Endothelial cell of umbilical vein (primary cell): ENCODE data around the gene MAP3K15. TPM values are rescaled to one million over a fixed set of nuclear protein-coding genes. Genes with fewer than 3 reads are reported as not detected.

Experiments
- BruUV-seq: library from RNA; stranded (reverse); fragments of 400-500 nt; replicated peaks from 2 replicates; lab custom pipeline; 2021; lab: Mats Ljungman, UMichigan
- CTCF ChIA-PET: fragments of 300-600, 350-600 bp; sonication (Branson Sonifier 250); formaldehyde crosslinking; loops from one replicate; lab custom pipeline; 2021; ENCODE audit warnings: antibody characterized with exemption, inconsistent platforms; lab: Charles Lee
- POLR2A ChIA-PET: fragments of 300-600, 350-600 bp; sonication (Branson Sonifier 250); formaldehyde crosslinking; loops from one replicate; lab custom pipeline; 2021; ENCODE audit warnings: antibody characterized with exemption, inconsistent platforms; lab: Charles Lee
- DNase-seq: peaks from one replicate; pipeline ENCODE4 v3.0.0-alpha.2; 2011; ENCODE audit warnings: low read depth, low spot score
- FAIRE-seq: peaks from 2 replicates; lab custom pipeline; 2011; peaks lifted over from hg19 to GRCh38; lab: Jason Lieb, UNC
- H2AFZ ChIP-seq: 2 replicates; pipeline ENCODE4 v1.6.0; 2012; ENCODE audit warnings: low read depth, low read length, control low read depth, inconsistent platforms
- H3K27ac ChIP-seq: 2 replicates; pipeline ENCODE4 v1.5.1; 2011; ENCODE audit warnings: low read depth, mild to moderate bottlenecking, control low read depth, low read length, moderate library complexity; ENCODE audit not compliant: insufficient read depth
- H3K27me3 ChIP-seq, 2 experiments: 2 replicates each; pipeline versions ENCODE4 v1.6.0 to v1.6.1; 2011; ENCODE audit warnings: low read length in 2 of 2, mixed read lengths in 1 of 2; ENCODE audit not compliant: control insufficient read depth in 2 of 2, insufficient read depth in 2 of 2
- H3K36me3 ChIP-seq, 2 experiments: 2 replicates in 1 of 2; 3 replicates in 1 of 2; pipeline ENCODE4 v1.5.1; 2011; ENCODE audit warnings: low read length in 2 of 2, mild to moderate bottlenecking in 1 of 2, moderate library complexity in 1 of 2; ENCODE audit not compliant: control insufficient read depth in 2 of 2, insufficient read depth in 2 of 2; ENCODE audit errors: extremely low read depth in 1 of 2
- H3K4me1 ChIP-seq: 3 replicates; pipeline ENCODE4 v1.5.1; 2011; ENCODE audit warnings: mild to moderate bottlenecking, low read length; ENCODE audit not compliant: control insufficient read depth, insufficient read depth; ENCODE audit errors: extremely low read depth
- H3K4me2 ChIP-seq: 2 replicates; pipeline ENCODE4 v1.6.1; 2011; ENCODE audit warnings: low read length, control low read depth, mixed read lengths; ENCODE audit not compliant: insufficient read depth
- H3K4me3 ChIP-seq, 3 experiments: fragments of 200-600 bp in 1 of 3; sonication (generic), shearing (Covaris generic) in 1 of 3; replicated peaks in 1 of 3; 2 replicates each; pipeline ENCODE4 v1.5.1; 2011 to 2016; ENCODE audit warnings: control low read depth in 3 of 3, low read length in 3 of 3, mild to moderate bottlenecking in 2 of 3, inconsistent platforms in 1 of 3, low read depth in 1 of 3, moderate library complexity in 1 of 3; ENCODE audit not compliant: insufficient read depth in 1 of 3
- H3K79me2 ChIP-seq: 2 replicates; pipeline ENCODE4 v1.6.0; 2012; ENCODE audit warnings: low read length, inconsistent platforms; ENCODE audit not compliant: control insufficient read depth, insufficient read depth
- H3K9ac ChIP-seq: replicated peaks from 2 replicates; pipeline ENCODE3; 2011; ENCODE audit warnings: low read length, control low read depth; ENCODE audit not compliant: insufficient read depth; ENCODE audit errors: extremely low read depth
- H3K9me1 ChIP-seq: replicated peaks from 3 replicates; pipeline ENCODE4 v1.6.0; 2011; ENCODE audit warnings: mild to moderate bottlenecking, low read length; ENCODE audit not compliant: control insufficient read depth, insufficient read depth; ENCODE audit errors: extremely low read depth
- H3K9me3 ChIP-seq: replicated peaks from 2 replicates; pipeline ENCODE4 v1.5.1; 2012; ENCODE audit warnings: low read length, inconsistent platforms; ENCODE audit not compliant: control insufficient read depth, insufficient read depth
- H4K20me1 ChIP-seq: replicated peaks from 2 replicates; pipeline ENCODE3; 2011; ENCODE audit warnings: mild to moderate bottlenecking, low read length; ENCODE audit not compliant: control insufficient read depth, insufficient read depth; ENCODE audit errors: extremely low read depth
- EZH2 ChIP-seq: IDR thresholded peaks from 2 replicates; pipeline ENCODE4 v1.6.1; 2012; ENCODE audit warnings: borderline replicate concordance, low read depth, mild to moderate bottlenecking, moderate library complexity, low read length, inconsistent platforms; ENCODE audit not compliant: severe bottlenecking
- FOS ChIP-seq: IDR thresholded peaks from 2 replicates; pipeline ENCODE4 v1.6.1; 2011; ENCODE audit warnings: mild to moderate bottlenecking, low read length, moderate library complexity, borderline replicate concordance; ENCODE audit not compliant: insufficient read depth
- GATA2 ChIP-seq: IDR thresholded peaks from 2 replicates; pipeline ENCODE4 v1.7.0; 2011; ENCODE audit warnings: low read depth, mild to moderate bottlenecking, moderate library complexity, mixed read lengths, low read length; ENCODE audit not compliant: insufficient read length, insufficient read depth
- JUN ChIP-seq: IDR thresholded peaks from 2 replicates; pipeline ENCODE4 v1.6.1; 2011; ENCODE audit warnings: borderline replicate concordance, low read depth; ENCODE audit not compliant: insufficient read length, insufficient read depth
- MYC ChIP-seq: IDR thresholded peaks from one replicate; pipeline ENCODE4 v1.6.1; 2011; ENCODE audit warnings: mild to moderate bottlenecking, low read depth, low read length
- POLR2A ChIP-seq: IDR thresholded peaks from 2 replicates; pipeline ENCODE4 v1.6.1; 2012; ENCODE audit warnings: low read depth, mild to moderate bottlenecking, control low read depth, low read length
- POLR2AphosphoS5 ChIP-seq: IDR thresholded peaks from 2 replicates; pipeline ENCODE4 v1.6.1; 2012; ENCODE audit warnings: low read depth, mild to moderate bottlenecking, control low read depth, low read length, moderate library complexity; ENCODE audit not compliant: insufficient read depth
- dilution Hi-C: fragments of 300-500 bp; cut with MboI; formaldehyde crosslinking; loops from one replicate; pipeline ENCODE4 v1.15.0; 2019; ENCODE audit warnings: low sequenced_read_pairs; ENCODE audit not compliant: extremely low pct_ligation_motif_present
- intact Hi-C: fragments of 100-400 bp; cut with micrococcal nuclease; formaldehyde crosslinking; loops from one replicate; pipeline ENCODE4 v1.10.0; 2022
- polyA plus RNA-seq, 4 experiments: library from polyadenylated mRNA; depleted of rRNA in 3 of 4; stranded (reverse) in 3 of 4; unstranded in 1 of 4; fragments of >200 nt; gene quantifications; 2 replicates each; pipeline versions ENCODE4 v1.2.1 to v1.2.3, GENCODE V29; 2011 to 2012; ENCODE audit warnings: missing spikeins in 1 of 4
- total RNA-seq: library from RNA; stranded (reverse); gene quantifications from 2 replicates; pipeline ENCODE4 v1.2.3, GENCODE V29; 2021
- TF ChIP-seq, protein P1 (sequence below), 2 donors: IDR thresholded peaks; 1 replicate in 1 of 2; 2 replicates in 1 of 2; pipeline ENCODE4 v1.5.1; 2011; ENCODE audit warnings: low read length in 2 of 2, mild to moderate bottlenecking in 2 of 2, moderate library complexity in 2 of 2, control low read depth in 1 of 2, inconsistent platforms in 1 of 2, low read depth in 1 of 2; ENCODE audit not compliant: insufficient read depth in 1 of 2; ENCODE audit errors: extremely low read depth in 1 of 2
- TF ChIP-seq, protein P2 (sequence below): IDR thresholded peaks from 2 replicates; pipeline ENCODE4 v1.6.1; 2011; ENCODE audit not compliant: insufficient read depth, insufficient read length

MAP3K15 gene
- total and polyA plus RNA-seq, 2 donors (not counting 3 experiments of a cell fraction or from before 2014, with no cell fraction given) = 0.01 to 0.09 TPM

DNA sequence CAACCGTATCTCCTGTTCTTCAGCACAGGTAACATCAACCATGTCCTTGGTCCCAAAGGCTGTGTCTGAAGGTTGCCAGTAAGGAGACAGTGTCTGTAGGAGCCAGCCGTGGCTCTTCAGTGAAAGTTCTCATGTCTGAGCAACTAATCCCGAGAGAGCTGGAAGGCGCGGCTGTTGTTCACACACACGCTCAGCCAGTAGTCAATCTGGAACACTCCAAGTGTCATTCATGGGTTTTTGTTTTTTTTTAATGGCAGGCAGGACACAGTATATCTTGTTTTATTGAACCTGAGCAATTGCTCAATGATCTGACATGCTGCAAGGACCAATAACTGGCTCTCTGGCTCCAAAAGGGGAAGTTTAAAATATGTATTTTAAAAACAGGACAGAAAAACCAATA lies 48.4 kb upstream of the MAP3K15 start:
- Histone ChIP-seq H3K27ac (no peak overlapping the region), H3K9ac (no peak overlapping the region), H3K79me2 (no peaks in the 10 kb centered on the region), H3K4me3 (no peak overlapping the region), H3K9me3 (no peaks in the 10 kb centered on the region), H3K4me2 (no peak overlapping the region), H3K36me3 (no peaks in the 10 kb centered on the region), H3K4me1 (no peaks in the 10 kb centered on the region), H3K27me3 (no peaks in the 10 kb centered on the region), H4K20me1 (no peaks in the 10 kb centered on the region), H2AFZ (no peak overlapping the region), H3K9me1 (no peaks in the 10 kb centered on the region)
- intact Hi-C loops = no loop called here
- dilution Hi-C loops = no loop called here
- no peak for DNase-seq
- TF ChIP-seq FOS (no peak), JUN (no peak), POLR2A (no peak), MYC (no peak), POLR2AphosphoS5 (no peak), EZH2 (no peak), GATA2 (no peak)
- TF ChIP-seq, protein P1, sequence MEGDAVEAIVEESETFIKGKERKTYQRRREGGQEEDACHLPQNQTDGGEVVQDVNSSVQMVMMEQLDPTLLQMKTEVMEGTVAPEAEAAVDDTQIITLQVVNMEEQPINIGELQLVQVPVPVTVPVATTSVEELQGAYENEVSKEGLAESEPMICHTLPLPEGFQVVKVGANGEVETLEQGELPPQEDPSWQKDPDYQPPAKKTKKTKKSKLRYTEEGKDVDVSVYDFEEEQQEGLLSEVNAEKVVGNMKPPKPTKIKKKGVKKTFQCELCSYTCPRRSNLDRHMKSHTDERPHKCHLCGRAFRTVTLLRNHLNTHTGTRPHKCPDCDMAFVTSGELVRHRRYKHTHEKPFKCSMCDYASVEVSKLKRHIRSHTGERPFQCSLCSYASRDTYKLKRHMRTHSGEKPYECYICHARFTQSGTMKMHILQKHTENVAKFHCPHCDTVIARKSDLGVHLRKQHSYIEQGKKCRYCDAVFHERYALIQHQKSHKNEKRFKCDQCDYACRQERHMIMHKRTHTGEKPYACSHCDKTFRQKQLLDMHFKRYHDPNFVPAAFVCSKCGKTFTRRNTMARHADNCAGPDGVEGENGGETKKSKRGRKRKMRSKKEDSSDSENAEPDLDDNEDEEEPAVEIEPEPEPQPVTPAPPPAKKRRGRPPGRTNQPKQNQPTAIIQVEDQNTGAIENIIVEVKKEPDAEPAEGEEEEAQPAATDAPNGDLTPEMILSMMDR (IDR thresholded peaks at IDR 0.05; ENCODE audit: extremely low read depth in 1 of 2, insufficient read depth in 1 of 2, low read depth in 1 of 2, low read length in 2 of 2) = no peak
- TF ChIP-seq, protein P2, sequence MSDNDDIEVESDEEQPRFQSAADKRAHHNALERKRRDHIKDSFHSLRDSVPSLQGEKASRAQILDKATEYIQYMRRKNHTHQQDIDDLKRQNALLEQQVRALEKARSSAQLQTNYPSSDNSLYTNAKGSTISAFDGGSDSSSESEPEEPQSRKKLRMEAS = no peak
- ChIA-PET POLR2A (no interaction called here), CTCF (no interaction called here)
- no peak for FAIRE-seq
- no TSS peak for BruUV-seq
